Measurements from ENCODE around the gene AJM1.
"Not testable (repeated sequence)": the region's sequence is repeated elsewhere in the genome, so short reads cannot be mapped to it uniquely, and the experiment has no call there.

AJM1 gene

DNA sequence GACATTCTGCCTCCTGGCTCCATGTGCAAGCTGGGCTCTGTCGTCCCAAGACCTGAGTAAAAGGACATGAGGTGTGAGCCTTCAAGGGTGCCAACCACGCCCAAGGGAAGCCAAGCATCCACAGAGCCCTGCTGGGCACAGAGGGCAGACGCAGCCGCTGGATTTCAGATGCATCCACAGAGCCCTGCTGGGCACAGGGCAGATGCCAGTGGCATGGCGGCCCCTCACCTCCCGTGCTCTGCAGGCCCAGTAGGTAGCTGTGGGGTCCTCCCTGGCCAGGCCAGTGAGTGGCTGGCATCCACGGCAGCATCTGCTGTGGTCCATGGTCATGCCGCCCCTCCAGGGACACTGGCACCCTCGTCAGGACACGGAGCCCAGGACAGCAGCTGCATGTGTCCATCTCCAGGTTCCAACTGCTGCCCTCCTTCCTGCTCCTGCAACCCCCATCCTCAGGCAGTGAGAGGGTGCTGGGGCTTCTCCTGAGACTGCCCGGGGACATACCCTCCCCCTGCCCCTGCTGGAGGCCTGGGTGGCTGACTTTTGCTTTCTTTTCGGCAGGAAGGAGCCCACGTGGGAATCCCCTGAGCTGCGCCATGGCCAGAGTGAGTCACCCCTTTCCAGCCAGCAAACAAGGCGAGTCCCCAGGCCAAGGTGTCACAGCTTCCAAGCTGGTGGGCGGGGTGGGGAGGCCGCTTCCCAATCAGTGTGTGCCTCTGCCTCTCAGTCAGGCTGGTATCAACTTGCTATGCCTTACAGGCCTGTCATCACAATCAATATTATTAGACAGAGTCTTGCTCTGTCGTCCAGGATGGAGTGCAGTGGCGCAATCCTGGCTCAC is 40.0 kb downstream of the AJM1 start:
- DNase-seq, result peak; percentile 57

DNA sequence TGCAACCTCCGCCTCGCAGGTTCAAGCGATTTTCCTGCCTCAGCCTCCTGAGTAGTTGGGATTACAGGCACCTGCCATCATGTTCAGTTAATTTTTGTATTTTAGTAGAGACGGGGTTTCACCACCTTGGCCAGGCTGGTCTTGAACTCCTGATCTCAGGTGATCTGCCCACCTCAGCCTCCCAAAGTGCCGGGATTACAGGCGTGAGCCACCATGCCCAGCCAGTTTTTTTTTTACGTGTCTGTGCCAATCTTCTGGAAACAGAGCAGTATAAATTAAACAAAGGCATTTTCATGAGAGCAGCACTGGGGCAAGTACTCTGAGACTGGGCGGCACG is 40.6 kb downstream of the AJM1 start:
- DNase-seq, result not testable (repeated sequence)

DNA sequence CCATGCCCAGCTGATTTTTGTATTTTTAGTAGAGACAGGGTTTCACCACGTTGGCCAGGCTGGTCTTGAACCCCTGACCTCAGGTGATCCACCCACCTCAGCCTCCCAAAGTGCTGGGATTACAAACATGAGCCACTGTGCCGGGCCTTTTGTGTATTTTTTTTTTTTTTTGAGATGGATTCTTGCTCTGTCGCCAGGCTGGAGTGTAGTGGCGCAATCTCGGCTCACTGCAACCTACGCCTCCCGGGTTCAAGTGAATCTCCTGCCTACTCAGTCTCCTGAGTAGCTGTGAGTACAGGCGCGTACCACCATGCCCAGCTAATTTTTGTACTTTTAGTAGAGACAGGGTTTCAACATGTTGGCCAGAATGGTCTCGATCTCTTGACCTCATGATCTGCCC is 41.4 kb downstream of the AJM1 start:
- DNase-seq, result not testable (repeated sequence)

DNA sequence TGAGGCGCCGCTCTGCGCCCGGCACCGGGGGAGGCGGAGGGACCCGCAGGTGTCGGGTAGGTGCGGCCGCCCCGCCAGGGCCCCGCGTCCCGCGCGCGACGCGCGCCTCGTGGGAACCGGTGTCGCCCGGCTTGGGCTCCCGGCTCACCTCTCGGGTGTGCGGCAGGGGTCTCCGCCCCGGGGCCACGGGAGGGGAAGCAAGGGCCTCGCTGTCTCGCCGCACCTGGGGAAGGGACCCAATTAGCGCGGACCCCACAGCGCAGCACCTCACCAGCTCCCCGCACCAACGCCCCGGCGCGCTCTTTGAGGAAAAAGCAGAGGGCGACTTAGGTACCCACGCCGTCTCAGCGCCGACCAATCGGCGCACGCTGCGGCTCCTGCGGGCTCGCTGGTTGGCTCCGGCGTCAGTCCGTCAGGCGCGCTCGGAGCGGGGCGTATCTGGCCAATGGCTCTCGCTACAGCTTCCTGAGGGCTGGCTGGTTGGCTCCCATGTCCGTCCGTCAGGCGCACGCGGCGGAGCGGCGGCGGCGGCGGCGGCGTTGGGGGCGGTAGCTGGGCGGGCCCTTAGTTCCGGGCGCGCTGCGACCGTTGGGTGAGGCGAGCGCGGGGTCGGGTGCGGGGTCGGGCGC is 43.8 kb downstream of the AJM1 start, which contains the start of gene TRAF2:
TSS of gene TRAF2 (plus strand) at position 567 of the 629 bp plus-strand sequence. CDS start 12,225 bp downstream, outside the sequence.
- peak; percentile 99 for DNase-seq

DNA sequence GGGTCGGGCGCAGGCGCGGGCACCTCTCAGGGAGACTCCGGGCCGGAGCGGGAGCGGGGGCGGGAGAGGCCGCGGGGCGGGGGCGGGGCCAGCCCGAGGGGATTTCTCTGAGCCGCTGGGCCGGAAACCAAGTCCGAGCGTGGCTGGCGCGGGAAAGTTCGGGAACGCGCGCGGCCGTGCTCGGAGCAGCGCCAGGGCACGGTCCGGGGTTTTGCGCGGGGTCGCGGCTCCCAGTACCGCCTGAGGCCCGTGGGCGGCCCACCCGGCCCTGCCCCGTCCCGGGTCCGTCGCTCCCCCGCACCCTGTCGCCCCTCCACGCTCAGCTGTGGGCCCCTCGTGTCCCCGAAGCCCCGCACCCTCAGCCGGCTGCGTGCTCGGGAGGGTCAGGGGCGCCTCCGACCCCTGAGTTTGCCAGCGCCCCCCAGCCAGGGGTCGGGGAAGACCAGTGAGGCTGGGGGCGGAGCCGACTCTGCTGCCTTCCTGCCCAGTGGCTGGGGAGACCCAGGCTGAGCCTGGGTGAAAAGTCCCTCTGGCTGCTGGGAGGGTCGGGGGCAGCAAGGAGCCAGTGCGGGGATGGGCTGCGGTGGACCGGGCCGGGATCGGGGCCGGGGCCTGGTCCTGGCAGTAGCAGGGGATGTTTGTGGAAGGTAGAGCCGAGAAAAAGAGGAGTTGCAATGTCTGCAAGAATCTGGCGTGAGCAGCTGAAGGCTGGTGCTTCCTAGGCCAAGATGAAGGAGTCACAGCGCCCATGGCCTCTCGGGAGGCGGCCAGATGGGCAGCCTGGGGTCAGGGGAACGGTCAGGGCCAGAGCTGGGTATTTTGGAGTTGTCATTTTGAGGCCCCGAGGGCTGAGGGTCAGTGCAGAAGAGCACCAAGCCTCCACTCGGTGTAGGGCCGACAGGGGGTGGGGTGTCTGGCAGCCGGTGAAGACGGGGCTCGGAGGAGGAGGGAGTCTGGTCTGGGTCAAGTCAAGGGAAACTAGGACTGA is 44.6 kb downstream of the AJM1 start:
- DNase-seq, result peak; percentile 18

DNA sequence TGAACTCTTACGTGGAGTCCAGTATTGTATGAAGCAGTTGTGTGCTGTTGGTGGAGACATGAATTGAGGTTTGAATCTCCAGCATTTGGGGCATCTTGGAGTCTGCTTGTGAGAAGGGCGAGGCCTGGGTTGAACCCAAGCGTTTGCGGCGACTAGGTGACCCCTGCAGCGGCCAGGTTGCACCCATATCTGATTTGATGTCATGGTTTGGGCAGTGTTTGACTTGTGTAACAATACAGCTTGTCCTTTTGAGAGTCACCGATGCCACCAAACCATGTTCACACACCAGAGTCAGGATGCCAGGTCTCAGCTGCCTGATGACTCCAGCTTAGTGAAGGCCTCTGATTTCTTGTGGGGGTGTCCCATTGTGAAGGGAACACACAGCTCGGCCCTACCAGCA is 46.2 kb downstream of the AJM1 start:
- DNase-seq, result no peak

DNA sequence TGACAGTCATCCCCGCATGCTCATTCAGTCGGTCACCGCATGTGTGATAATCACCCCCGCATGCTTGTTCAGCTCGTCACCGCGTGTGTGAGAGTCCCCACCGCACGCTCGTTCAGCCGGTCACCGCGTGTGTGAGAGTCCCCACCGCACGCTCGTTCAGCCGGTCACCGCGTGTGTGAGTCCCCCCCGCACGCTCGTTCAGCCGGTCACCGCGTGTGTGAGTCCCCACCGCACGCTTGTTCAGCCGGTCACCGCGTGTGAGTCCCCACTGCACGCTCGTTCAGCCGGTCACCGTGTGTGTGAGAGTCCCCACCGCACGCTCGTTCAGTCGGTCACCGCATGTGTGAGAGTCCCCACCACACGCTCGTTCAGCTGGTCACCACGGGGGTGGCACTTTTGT is 47.6 kb downstream of the AJM1 start:
- DNase-seq, result no peak

DNA sequence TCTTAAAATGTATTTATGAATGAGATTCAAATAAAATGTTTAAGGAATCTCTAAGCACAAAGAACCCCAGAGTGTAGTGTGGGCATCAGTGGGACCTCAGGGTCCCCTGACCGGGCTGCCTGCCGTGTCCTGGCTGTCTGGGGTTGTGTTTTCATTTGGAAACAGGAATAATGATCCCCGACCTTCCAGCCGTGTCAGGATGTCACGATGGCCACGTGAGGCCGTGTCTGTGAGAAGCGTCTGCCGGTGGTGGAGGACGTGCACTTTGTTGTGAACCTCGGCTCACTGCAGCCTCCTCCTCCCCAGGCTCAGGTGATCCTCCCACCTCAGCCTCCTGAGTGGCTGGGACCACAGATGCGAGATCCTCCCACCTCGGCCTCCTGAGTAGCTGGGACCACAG is 48.4 kb downstream of the AJM1 start:
- no peak for DNase-seq

Measured in fibroblast of skin of right quadriceps (primary cell).